K562 (cell line): ENCODE data around the gene LAMB4. TPM values are rescaled to one million over a fixed set of nuclear protein-coding genes. Genes with fewer than 3 reads are reported as not detected.

Source experiments
- ATAC-seq: fragments of 200-7000 bp; cut with Tn5 transposase; 3 replicates; pipeline ENCODE4 v1.9.1; 2020; ENCODE audit warnings: moderate library complexity
- BruUV-seq: library from RNA; stranded (reverse); fragments of 400-500 nt; replicated peaks from 2 replicates; lab custom pipeline; 2021; lab: Mats Ljungman, UMichigan
- CTCF ChIA-PET: fragments of 300-600 bp; formaldehyde crosslinking; extraction: SDS; loops from one replicate; lab custom pipeline; 2021; ENCODE audit warnings: low intra/inter-chr PET ratio; lab: Yijun Ruan, JAX
- POLR2A ChIA-PET: fragments of 300-600, 350-650 bp; sonication (Branson Sonifier 250); formaldehyde crosslinking; extraction: SDS; loops from one replicate; lab custom pipeline; 2021; ENCODE audit warnings: antibody characterized with exemption, inconsistent platforms; lab: Yijun Ruan, JAX
- DNase-seq, 4 experiments: peaks; one replicate each; pipeline versions ENCODE4 v3.0.0 to v3.0.0-alpha.2; 2011 to 2018; ENCODE audit warnings: low spot score in 3 of 4, mixed read lengths in 3 of 4; ENCODE audit errors: extremely low read depth in 1 of 4
- FAIRE-seq: peaks from 2 replicates; lab custom pipeline; 2011; peaks lifted over from hg19 to GRCh38; lab: Jason Lieb, UNC
- H2AFZ ChIP-seq: 2 replicates; pipeline ENCODE4 v1.6.0; 2011; ENCODE audit warnings: low read depth, low read length, control low read depth, inconsistent platforms
- H3K27ac ChIP-seq: fragments of 200-600 bp; 3 replicates; pipeline ENCODE4 v1.8.0; 2011; ENCODE audit warnings: low read depth, mild to moderate bottlenecking, control low read depth, inconsistent platforms, low read length, moderate library complexity, mixed read lengths; ENCODE audit errors: extremely low read depth
- H3K27me3 ChIP-seq, 2 experiments: fragments of 300-600 bp in 1 of 2; 2 replicates in 1 of 2; 3 replicates in 1 of 2; pipeline versions ENCODE4 v1.6.0 to v1.8.0; 2011; ENCODE audit warnings: inconsistent platforms in 2 of 2, low read length in 2 of 2, mild to moderate bottlenecking in 1 of 2, mixed read lengths in 1 of 2, moderate library complexity in 1 of 2; ENCODE audit not compliant: control insufficient read depth in 2 of 2, insufficient read depth in 2 of 2
- H3K36me3 ChIP-seq: fragments of 300-600 bp; 3 replicates; pipeline ENCODE4 v1.8.0; 2011; ENCODE audit warnings: mild to moderate bottlenecking, low read length, inconsistent platforms; ENCODE audit not compliant: control insufficient read depth, insufficient read depth
- H3K4me1 ChIP-seq, 2 experiments: fragments of 200-600 bp in 1 of 2; replicated peaks in 1 of 2; 2 replicates in 1 of 2; 3 replicates in 1 of 2; pipeline versions ENCODE4 v1.5.1 to v1.8.0; 2011; ENCODE audit warnings: inconsistent platforms in 2 of 2, low read length in 2 of 2, mild to moderate bottlenecking in 1 of 2, mixed read lengths in 1 of 2, moderate library complexity in 1 of 2; ENCODE audit not compliant: control insufficient read depth in 2 of 2, insufficient read depth in 2 of 2
- H3K4me2 ChIP-seq: 2 replicates; pipeline ENCODE4 v1.6.1; 2011; ENCODE audit warnings: low read length, control low read depth, inconsistent platforms, mixed read lengths; ENCODE audit not compliant: insufficient read depth
- H3K4me3 ChIP-seq: fragments of 200-600 bp; sonication (generic), shearing (Covaris generic); 2 replicates; pipeline ENCODE4 v1.5.1; 2016; ENCODE audit warnings: control low read depth, inconsistent platforms
- H3K79me2 ChIP-seq: fragments of 200-600 bp; 3 replicates; pipeline ENCODE4 v1.8.0; 2011; ENCODE audit warnings: low read length, inconsistent platforms; ENCODE audit not compliant: control insufficient read depth, insufficient read depth
- H3K9ac ChIP-seq, 2 experiments: 2 replicates each; pipeline versions ENCODE4 v1.6.0 to v1.6.1; 2011; ENCODE audit warnings: low read depth in 2 of 2, low read length in 2 of 2, control low read depth in 1 of 2, inconsistent platforms in 1 of 2, mild to moderate bottlenecking in 1 of 2, mixed read lengths in 1 of 2; ENCODE audit not compliant: insufficient read depth in 1 of 2
- H3K9me1 ChIP-seq: one replicate; pipeline ENCODE4 v1.6.0; 2011; ENCODE audit warnings: inconsistent platforms, mild to moderate bottlenecking, low read length, moderate library complexity; ENCODE audit not compliant: control insufficient read depth, insufficient read depth
- H3K9me3 ChIP-seq: replicated peaks from 2 replicates; pipeline ENCODE4 v1.5.1; 2011; ENCODE audit warnings: low read depth, low read length, inconsistent platforms; ENCODE audit not compliant: control insufficient read depth, insufficient read depth
- H4K20me1 ChIP-seq: replicated peaks from 2 replicates; pipeline ENCODE4 v1.6.1; 2011; ENCODE audit warnings: low read length, inconsistent platforms, mixed read lengths; ENCODE audit not compliant: control insufficient read depth, insufficient read depth
- ADNP ChIP-seq: fragments of 200-800 bp; sonication (Bioruptor generic); IDR thresholded peaks from 2 replicates; pipeline ENCODE4 v1.6.1; 2016; ENCODE audit warnings: missing genetic modification characterization, missing compliant biosample characterization
- FOSL1 ChIP-seq: fragments of 200-800 bp; sonication (Bioruptor generic); conservative IDR thresholded peaks from 2 replicates; pipeline ENCODE4 v1.6.1; 2016; ENCODE audit warnings: missing genetic modification characterization, missing compliant biosample characterization
- JUND ChIP-seq, 2 experiments: IDR thresholded peaks; 2 replicates in 1 of 2; 3 replicates in 1 of 2; pipeline ENCODE4 v1.6.1; 2011; ENCODE audit warnings: borderline replicate concordance in 2 of 2, low read depth in 2 of 2, low read length in 2 of 2, improper control_type of control experiment in 1 of 2, missing biosample characterization in 1 of 2, missing genetic modification characterization in 1 of 2, missing genetic modification reagents in 1 of 2
- MAFK ChIP-seq: IDR thresholded peaks from 2 replicates; pipeline ENCODE4 v1.6.1; 2011; ENCODE audit warnings: low read length, improper control_type of control experiment
- WGBS: fragments of 100-300 bp; shearing (Covaris generic); methylation state at CpG from one replicate; pipeline ENCODE4 v1.1.6; 2016; ENCODE audit warnings: low coverage, mixed read lengths; ENCODE audit not compliant: insufficient coverage; ENCODE audit errors: missing lambda C conversion rate; 5-methylcytosine and 5-hydroxymethylcytosine counted together
- in situ Hi-C: fragments of 300-500 bp; cut with MboI; formaldehyde crosslinking; loops from 4 replicates; pipeline ENCODE4 v1.15.0; 2018; ENCODE audit warnings: inconsistent platforms, mixed read lengths
- intact Hi-C: fragments of 100-400 bp; cut with micrococcal nuclease; formaldehyde crosslinking; loops from 2 replicates; pipeline ENCODE4 v1.14.2; 2022
- polyA plus RNA-seq, 8 experiments: library from polyadenylated mRNA; depleted of rRNA in 4 of 8; stranded (reverse) in 5 of 8; unstranded in 3 of 8; fragments of >200 nt; fragmentation: Nextera tagmentation in 2 of 8; fragmentation: Illumina TruSeq in 1 of 8; extraction: Ambion mirVana in 2 of 8; extraction: Trizol in 1 of 8; gene quantifications; 2 replicates each; pipeline versions ENCODE4 v1.2.1 to v1.2.3, GENCODE V29; 2011 to 2014; ENCODE audit warnings: inconsistent platforms in 1 of 8, missing spikeins in 1 of 8
- total RNA-seq, 7 experiments: library from RNA; depleted of rRNA in 6 of 7; stranded (reverse); fragments of >200 nt in 6 of 7; fragmentation: Illumina TruSeq in 2 of 7; extraction: Trizol in 2 of 7; gene quantifications; 2 replicates each; pipeline versions ENCODE4 v1.2.1 to v1.2.3, GENCODE V29; 2011 to 2021; ENCODE audit warnings: low replicate concordance in 1 of 7
- TF ChIP-seq, protein P1 (sequence below): IDR thresholded peaks from 2 replicates; pipeline ENCODE4 v1.6.1; 2016; ENCODE audit warnings: missing genetic modification characterization, missing compliant biosample characterization
- TF ChIP-seq, protein P2 (sequence below), 2 experiments: fragments of 200-800 bp in 1 of 2; sonication (Bioruptor generic) in 1 of 2; sonication (generic) in 1 of 2; formaldehyde crosslinking in 1 of 2; IDR thresholded peaks in 1 of 2; conservative IDR thresholded peaks in 1 of 2; 2 replicates each; pipeline versions ENCODE4 v1.5.0 to v1.6.1; 2016 to 2020; ENCODE audit warnings: missing compliant biosample characterization in 1 of 2, missing genetic modification characterization in 1 of 2, missing genetic modification reagents in 1 of 2
- TF ChIP-seq, protein P3 (sequence below): fragments of 250-450 bp; sonication (Bioruptor Pico); IDR thresholded peaks from 2 replicates; pipeline ENCODE4 v1.5.0; 2021

LAMB4 gene
- total and polyA plus RNA-seq, 9 of the 15 experiments (the other 6 are each of a cell fraction or from before 2014, with no cell fraction given) = 0.06 to 0.13 (median 0.07) TPM; not detected in 6

DNA sequence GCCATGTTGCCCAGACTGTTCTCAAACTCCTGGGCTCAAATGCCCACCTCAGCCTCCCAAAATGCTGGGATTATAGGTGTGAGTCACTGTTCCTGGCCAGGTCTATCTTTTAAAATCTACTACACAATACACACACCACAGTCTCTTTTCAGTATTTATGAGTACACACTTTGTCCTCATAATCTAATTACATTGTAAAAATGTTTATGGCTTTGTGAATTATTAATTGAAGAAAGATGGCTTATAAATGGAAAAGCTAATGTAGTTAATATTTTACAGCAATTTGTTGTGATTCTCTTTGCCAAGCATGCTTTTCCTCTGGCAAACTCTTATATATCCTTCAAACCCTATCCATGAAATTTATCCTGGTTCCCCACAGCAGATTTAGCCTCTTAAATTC lies 22.0 kb downstream of the LAMB4 start:
- H2AFZ ChIP-seq = no peak overlapping the region
- FAIRE-seq = no peak
- ChIA-PET POLR2A (no interaction called here), CTCF (interaction anchor here (0.6 kb wide), 1 partner anchor 1122 kb away, joined by 3 read pairs; no protein-coding TSS in a partner anchor)
- H4K20me1 ChIP-seq = no peaks in the 10 kb centered on the region
- no peak overlapping the region for H3K4me3 ChIP-seq
- TF ChIP-seq ADNP = 0 out of 2 replicates have a peak, but pooled peaks have one; percentile 32
- 0 out of 2 replicates have a peak, but pooled peaks have one; percentile 32 for TF ChIP-seq FOSL1
- TF ChIP-seq, protein P1, sequence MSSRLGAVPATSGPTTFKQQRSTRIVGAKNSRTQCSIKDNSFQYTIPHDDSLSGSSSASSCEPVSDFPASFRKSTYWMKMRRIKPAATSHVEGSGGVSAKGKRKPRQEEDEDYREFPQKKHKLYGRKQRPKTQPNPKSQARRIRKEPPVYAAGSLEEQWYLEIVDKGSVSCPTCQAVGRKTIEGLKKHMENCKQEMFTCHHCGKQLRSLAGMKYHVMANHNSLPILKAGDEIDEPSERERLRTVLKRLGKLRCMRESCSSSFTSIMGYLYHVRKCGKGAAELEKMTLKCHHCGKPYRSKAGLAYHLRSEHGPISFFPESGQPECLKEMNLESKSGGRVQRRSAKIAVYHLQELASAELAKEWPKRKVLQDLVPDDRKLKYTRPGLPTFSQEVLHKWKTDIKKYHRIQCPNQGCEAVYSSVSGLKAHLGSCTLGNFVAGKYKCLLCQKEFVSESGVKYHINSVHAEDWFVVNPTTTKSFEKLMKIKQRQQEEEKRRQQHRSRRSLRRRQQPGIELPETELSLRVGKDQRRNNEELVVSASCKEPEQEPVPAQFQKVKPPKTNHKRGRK (tag) = no peak
- no peaks in the 10 kb centered on the region for H3K9me1 ChIP-seq
- H3K9ac ChIP-seq = no peak overlapping the region
- no peaks in the 10 kb centered on the region for H3K9me3 ChIP-seq
- no TSS peak for BruUV-seq
- peaks cover 12 to 18% of the 10 kb centered on the region in 2 experiments for H3K4me1 ChIP-seq
- H3K27ac ChIP-seq = no peak overlapping the region
- DNase-seq = no peak
- in situ Hi-C loops = no loop called here
- no peaks in the 10 kb centered on the region for H3K27me3 ChIP-seq
- ATAC-seq = no peak
- no peaks in the 10 kb centered on the region for H3K79me2 ChIP-seq
- H3K4me2 ChIP-seq = no peak overlapping the region
- intact Hi-C loops = no loop called here
- no peaks in the 10 kb centered on the region for H3K36me3 ChIP-seq

DNA sequence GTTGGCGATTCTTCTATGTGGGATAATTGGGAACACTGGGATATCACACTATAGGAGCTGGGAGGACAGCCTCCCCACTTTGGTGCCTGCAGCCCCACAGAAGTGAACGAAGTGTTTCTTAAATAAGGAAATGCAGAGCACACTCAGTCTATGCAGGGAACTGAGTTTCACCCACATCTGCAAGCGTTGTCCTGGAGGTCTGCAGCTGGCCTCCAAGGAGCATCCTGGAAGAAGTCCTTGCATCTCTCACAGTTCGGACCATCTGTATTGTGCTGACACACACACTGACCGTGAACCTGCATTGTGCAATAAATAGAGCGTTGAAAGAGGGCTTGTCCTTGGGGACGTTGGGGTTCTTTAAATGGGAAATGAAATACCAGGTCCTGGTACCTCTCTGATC lies 25.8 kb downstream of the LAMB4 start:
- CTCF ChIA-PET = no interaction called here
- no peaks in the 10 kb centered on the region for H4K20me1 ChIP-seq
- peak; percentile 22 for ATAC-seq
- H3K36me3 ChIP-seq = no peaks in the 10 kb centered on the region
- 42% methylated on average over 7 of the region's 7 CpGs for WGBS
- POLR2A ChIA-PET = interaction anchor here (0.6 to 1.8 kb wide), 3 partner anchors 9 to 74 kb away, joined by 3 to 6 read pairs (median 4); no protein-coding TSS in a partner anchor
- H3K27me3 ChIP-seq = no peaks in the 10 kb centered on the region
- intact Hi-C loops (loop anchor here (5.0 kb wide), 1 partner anchor 212 kb away; the partner anchor contains the start of gene DLD), in situ Hi-C loops (no loop called here)
- H3K27ac ChIP-seq = peak overlapping the region; percentile 72
- DNase-seq = no peak
- FAIRE-seq = no peak
- H3K4me3 ChIP-seq = no peak overlapping the region
- peak overlapping the region; percentile 87 for H2AFZ ChIP-seq
- H3K9me1 ChIP-seq = no peaks in the 10 kb centered on the region
- H3K9me3 ChIP-seq = no peaks in the 10 kb centered on the region
- H3K9ac ChIP-seq = peak overlapping the region; percentile 15 to 49; a peak in 3 of 4 replicates
- BruUV-seq = no TSS peak
- H3K4me1 ChIP-seq = peaks cover 14 to 27% of the 10 kb centered on the region in 2 experiments
- H3K79me2 ChIP-seq = no peaks in the 10 kb centered on the region
- H3K4me2 ChIP-seq = peak overlapping the region; percentile 65; the same call in 1 of the 2 replicates
- no peak for TF ChIP-seq JUND (IDR thresholded peaks at IDR 0.05; ENCODE audit: borderline replicate concordance, low read depth, low read length)
- peak; percentile 7; the same call in 1 of the 3 replicates for TF ChIP-seq JUND (tag; IDR thresholded peaks at IDR 0.05; ENCODE audit: borderline replicate concordance, low read depth, low read length)
- 0 out of 2 replicates have a peak, but pooled peaks have one; percentile 13 for TF ChIP-seq MAFK
- TF ChIP-seq, protein P2, sequence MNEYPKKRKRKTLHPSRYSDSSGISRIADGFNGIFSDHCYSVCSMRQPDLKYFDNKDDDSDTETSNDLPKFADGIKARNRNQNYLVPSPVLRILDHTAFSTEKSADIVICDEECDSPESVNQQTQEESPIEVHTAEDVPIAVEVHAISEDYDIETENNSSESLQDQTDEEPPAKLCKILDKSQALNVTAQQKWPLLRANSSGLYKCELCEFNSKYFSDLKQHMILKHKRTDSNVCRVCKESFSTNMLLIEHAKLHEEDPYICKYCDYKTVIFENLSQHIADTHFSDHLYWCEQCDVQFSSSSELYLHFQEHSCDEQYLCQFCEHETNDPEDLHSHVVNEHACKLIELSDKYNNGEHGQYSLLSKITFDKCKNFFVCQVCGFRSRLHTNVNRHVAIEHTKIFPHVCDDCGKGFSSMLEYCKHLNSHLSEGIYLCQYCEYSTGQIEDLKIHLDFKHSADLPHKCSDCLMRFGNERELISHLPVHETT (CRISPR knock-in tag; conservative IDR thresholded peaks at IDR 0.05 in 1 of 2, IDR thresholded peaks at IDR 0.05 in 1 of 2) = peak in 1 of 2 experiments; percentile 14; a peak in 1 of 4 replicates
- TF ChIP-seq, protein P3, sequence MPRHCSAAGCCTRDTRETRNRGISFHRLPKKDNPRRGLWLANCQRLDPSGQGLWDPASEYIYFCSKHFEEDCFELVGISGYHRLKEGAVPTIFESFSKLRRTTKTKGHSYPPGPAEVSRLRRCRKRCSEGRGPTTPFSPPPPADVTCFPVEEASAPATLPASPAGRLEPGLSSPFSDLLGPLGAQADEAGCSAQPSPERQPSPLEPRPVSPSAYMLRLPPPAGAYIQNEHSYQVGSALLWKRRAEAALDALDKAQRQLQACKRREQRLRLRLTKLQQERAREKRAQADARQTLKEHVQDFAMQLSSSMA = no peak
